NK-92 (cell line): ENCODE results near the gene KCNJ10.
"Not testable (repeated sequence)": the region's sequence is repeated elsewhere in the genome, so short reads cannot be mapped to it uniquely, and the experiment has no call there.

Experiments
- DNase-seq: peaks from one replicate; lab custom pipeline; 2025; ENCODE audit not compliant: unreplicated experiment; lab: John Stamatoyannopoulos, UW

Gene KCNJ10

DNA sequence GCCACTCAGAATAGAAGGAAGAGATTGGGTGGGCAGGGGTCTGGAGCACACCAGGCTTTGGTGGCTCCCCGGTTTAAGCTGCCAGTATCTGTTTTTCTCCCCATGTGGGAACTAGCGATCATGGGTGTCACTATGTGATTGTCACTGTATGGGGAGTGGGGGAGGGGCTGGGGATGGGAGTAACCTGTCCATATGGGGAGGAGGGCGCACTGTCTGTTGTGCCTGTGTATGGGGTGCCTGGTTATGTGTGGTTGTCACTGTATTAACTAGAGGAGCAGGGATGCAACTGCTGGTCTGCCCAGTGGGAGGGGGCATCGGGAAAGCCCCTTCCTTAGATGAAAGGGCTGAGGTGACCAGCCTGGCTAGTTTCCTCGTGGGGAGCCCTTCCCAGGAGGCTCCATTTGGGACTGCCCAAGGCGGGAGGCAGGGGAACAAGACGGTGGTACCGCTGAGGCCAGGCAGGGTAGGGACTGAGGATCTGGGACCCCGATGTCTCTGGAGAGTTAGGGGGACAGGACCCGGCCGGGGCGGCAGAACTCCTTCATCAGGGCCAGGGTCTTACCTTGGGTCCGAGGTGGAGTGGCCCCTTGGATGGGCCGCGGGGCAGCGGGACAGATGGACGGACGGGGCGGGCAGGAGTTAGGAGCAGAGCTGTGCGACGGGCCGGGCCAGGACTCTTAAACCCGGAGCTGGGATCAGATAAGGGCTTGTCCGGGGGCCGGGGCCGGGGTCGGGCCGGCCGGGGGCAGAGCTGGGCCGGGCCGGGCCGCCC, at the start of gene KCNJ10:
Gene KCNJ10 (minus strand): TSS at position 701 of the 772 bp plus-strand sequence. CDS start 27,628 bp downstream, outside the sequence.
- no peak for DNase-seq

DNA sequence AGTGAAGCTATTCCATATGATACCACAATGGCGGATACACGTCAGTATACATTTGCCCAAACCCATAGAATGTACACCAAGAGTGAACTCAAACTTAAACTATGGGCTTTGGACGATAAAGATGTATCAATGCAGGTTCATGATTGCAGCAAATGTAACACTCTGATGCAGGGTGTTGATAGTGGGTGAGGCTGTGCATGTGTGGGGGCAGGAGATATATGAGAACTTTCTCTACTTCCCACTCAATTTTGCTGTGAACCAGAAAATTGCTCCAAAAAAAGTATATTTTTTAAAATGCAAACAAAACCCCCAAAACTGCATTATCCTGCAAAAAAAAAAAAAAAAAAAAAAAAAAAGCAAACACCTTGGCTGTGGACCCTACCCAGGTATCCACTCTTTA, 49.0 kb upstream of the KCNJ10 start:
- no peak for DNase-seq

DNA sequence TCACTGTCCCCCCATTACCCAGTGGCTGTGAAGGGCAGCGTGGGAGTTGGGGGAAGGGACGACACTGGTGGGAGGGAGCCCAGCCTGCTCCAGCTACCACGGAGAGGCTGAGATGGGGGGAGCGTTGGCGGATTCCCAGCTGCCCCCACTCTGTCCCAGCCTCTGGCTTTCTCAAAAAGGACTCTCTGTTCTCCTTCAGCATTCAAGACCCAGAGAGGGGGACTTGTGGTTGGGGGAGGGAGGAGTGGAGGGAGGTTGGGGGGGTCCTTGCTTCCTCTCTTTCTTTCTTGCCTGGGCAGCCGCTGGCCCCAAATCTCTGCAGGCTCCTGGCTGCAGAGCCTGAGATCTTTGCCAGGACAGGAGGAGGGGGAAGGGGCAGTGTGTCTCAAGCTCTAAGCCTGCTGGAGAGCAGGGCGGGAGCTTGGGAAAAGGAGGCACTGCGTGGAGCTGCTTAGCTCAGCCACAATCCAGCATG, 47.8 kb upstream of the KCNJ10 start:
- no peak for DNase-seq

DNA sequence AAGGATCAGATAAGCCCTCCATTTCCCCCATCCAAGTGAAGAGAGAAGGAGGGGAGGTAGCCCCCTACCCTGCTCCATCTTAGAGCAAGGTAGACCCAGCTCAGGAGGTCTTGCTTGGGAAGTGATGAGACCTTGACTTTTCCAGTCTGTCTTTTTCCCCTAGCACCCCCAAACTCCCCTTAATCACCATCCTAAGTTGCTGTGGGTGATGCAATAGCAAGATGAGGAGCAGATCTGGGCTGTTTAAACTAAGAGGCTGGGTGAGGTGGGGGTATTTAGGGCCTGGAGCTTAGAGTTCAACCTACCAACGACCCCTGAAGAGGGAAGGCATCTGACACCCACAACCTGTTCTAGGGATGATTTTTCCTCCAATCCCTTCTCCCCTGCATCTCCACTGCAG, 47.3 kb upstream of the KCNJ10 start:
- DNase-seq, result no peak

DNA sequence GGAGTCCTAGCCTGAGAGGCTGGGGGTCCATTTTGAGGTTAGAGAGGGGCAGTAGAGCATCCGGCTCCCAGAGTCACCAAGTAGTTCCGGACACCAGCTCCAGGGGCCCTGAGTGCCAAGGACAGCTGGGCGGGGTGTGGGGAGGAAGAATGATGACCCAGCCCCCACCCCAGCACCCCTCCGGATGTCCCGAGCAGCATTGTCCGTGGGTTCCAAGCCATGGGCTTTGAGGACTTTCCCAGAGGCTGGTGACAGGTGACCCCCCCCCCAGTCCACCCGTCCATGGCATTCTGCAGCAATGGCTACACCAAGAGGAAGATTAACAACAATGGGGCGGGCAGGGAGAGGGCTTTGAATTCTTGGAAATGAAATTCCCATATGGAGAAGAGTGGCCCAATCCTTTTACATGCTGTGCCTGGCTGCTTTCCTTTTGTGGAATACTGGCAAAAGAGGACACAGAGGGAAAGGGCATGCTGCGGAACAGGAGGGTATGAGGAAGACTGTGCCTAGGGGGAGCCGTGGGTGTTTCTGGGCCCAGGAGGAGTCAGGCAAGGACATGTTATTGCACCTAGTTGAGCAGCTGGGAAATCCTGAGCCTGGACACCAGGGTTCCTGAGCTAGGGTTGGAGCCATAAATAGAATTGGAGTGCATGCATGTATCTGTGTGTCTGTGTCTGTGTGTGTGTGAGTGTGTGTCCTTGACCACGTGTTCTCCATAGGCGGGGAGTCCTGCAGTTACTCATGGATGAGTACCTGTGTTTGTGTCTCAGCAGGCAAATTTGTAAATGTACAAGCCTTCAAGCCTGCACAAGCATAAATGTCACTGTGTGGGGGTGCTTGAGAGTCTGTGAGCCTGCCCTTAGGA, 46.6 kb upstream of the KCNJ10 start:
- no peak for DNase-seq

DNA sequence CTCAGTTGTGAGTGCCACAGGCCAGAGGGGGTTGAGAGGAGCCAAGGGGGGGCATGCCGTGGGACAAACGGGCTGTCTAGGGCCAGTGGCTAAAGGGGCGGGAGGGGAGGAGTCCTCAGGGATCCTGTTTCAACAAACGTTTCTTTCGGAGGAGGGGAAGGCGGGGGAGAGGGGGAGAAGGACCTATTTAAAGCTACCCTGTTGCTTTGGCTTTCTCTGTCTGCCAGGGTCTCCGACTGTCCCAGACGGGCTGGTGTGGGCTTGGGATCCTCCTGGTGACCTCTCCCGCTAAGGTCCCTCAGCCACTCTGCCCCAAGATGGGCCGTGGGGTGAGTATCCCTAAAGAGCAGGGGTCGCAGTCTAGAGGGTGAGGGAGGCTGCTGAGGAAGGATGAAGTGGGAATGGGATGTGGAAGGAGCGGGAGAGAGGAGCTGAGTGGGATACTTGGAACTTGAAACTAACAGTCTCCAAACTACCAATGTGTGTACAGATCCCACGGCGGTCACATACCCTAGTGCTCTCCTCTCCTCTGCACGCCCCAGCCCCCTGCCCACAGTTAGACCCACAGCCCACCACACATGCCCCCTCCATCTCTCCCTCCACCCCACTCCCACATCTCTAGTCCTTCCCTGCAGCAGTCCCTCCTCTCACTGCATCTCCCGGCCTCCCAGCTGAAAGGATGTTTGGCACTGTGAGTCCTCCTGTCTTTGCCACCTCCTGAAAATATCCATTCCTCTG, 45.8 kb upstream of the KCNJ10 start, which contains the start of gene ATP1A2:
Gene ATP1A2 (plus strand): TSS at position 215 of the 738 bp plus-strand sequence. CDS start 103 bp downstream, at position 318.
- DNase-seq, result no peak

DNA sequence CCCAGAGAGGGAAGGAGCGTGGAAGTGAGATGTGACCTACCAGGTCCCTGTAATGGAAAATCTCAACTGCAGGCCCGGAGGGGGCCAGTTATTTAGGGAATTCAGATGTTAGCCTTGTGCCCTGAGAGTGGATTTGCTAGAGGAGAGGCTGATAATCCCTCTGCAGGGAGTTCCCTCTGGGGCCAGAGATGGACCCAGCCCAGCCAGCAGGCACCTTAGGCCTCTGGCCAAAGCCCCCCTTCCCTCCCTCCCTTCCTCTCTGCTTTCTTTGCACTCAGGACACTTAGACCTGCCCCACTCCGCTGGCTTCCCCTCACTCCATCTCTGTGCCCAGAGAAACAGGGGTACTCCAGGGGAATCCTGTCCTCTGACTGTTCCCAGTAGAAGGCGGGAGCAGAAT, 44.1 kb upstream of the KCNJ10 start:
- no peak for DNase-seq

DNA sequence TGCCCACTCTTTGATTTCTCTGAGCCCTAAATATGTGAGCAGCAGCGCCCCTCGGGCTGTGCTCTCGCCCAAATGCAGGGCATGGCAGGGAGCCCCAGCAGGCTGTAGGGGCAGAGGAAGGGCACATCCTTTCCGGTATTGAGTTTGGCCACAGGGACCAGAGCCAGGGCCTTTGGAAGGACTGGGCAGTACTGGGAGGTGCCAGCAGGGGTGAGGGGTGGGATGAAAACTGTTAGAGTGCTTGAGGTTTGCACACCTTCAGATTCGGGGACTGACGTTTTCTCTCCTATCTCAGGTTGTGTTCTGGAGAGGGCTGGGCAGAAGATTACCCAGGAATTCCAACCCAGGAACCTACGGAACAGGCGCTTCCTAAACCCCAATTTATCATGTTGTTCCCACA, 43.4 kb upstream of the KCNJ10 start:
- DNase-seq, result no peak

DNA sequence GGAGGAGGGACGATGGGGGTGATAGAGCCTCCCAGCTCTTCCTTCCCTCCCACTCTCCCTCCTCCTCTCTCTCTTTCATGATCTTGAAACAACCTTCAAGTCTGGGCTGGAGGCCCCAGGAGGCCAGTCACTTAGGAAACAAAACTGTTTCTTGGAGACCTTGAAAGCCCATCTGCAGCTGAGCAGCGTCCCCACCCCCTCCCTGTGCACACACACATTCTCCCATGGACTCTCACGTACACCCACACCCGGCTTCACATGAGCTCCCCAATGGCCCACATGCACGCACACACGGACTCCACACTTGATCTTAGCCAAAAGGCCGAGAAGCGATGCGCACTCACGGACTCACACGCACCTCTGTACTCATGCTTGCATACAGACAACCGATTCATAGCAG, 42.4 kb upstream of the KCNJ10 start:
- no peak for DNase-seq

DNA sequence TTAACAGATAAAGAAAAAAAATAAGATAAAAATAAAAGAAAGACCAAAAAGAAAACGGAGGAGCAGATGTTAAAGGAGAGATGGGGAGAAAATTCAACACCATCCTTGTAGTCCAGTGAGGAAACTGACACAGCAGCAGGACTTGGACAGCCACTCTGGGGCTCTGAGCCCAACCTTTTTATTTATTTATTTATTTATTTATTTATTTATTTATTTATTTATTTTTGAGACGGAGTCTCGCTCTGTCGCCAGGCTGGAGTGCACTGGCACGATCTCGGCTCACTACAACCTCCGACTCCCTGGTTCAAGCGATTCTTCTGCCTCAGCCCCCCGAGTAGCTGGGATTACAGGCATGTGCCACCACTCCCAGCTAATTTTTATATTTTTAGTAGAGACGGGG, 41.5 kb upstream of the KCNJ10 start:
- DNase-seq, result not testable (repeated sequence)

DNA sequence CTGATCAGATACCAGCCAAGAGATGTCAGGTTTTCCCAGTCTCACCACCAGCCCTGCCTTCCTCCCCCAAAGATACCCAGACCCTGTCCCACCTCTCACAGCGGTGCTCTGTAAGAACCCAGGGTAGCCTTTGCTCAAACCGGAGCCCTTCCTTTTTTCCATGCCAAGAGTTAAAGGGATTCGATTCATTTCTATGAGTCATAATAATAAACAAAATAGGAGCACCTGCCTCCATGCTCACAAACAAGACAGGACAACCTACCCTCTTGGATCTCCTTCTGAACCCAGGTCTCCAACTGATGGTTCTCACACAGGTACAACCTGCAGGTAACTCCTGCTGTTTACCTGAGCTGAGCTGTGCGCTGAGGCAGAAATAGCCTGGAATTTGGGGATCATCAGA, 39.7 kb upstream of the KCNJ10 start:
- DNase-seq, result no peak

DNA sequence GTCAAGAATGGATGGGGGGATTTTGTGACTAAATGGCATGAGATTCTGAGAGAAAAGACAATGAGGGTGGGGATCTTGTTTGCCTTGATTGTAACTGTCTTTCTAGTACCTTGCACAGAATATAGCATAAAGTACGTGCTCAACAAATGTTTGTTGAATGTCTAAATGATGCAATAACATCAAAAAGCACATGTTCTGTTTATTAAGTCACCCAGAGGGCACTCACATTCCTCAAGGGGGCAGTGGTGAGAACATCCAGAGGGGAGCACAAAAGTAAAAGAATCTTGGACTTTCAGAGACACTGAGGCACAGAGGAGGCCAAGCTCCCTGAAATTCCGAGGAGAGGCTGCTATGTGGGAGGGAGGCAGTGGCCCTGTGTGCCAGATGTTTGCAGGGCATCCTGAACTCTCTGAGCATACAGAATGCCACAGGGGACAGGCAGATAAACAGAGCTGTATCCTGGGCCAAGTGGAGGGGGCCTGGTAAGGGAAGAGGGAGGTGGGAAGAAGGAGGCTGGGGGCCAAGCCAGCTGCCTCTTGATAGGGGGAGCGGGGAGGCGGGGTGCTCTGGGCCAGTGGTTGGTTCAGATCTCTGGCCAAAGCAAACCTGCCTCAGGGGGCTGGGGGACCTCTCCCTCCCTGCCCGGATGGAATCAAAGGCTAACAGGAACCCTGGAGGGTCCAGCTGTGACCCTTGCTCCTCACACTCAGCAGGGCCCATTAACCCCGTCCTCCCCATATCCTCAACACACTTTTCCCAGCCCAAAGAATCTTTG, 39.1 kb upstream of the KCNJ10 start:
- no peak for DNase-seq

DNA sequence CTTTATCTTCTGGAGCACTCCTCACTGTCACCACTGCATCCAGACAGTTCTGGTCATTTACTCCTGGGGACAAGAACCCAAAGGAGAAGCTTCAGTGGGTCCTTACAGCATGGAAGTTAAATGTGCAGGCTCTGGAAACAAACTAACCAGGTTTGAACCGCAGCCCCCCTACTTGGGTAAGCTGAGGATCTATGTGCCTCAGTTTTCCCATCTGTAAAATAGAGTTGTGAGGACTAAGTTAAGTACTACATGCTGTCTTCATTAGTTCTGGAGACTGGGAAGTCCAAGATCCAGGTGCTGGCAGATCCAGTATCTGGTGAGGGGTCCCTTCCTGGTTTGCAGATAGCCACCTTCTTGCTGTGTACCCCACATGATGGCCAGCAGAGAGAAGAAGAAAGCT, 37.6 kb upstream of the KCNJ10 start:
- no peak for DNase-seq

DNA sequence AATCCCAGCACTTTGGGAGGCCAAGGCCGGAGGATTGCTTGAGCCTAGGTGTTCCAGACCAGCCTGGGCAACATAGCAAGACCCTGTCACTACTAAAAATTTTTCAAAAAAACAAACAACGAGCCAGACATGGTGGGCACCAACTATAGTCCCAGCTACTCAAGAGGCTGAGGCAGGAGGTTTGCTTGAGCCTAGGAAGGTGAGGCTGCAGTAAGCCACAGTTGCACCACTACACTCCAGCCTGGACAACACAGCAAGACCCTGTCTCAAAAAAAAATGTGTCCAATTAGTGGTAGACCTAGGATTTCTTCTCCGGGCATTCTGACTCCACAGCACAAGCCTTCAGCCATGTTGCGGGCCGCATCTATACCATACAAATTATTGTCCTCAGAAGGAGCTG, 35.2 kb upstream of the KCNJ10 start:
- DNase-seq, result no peak

DNA sequence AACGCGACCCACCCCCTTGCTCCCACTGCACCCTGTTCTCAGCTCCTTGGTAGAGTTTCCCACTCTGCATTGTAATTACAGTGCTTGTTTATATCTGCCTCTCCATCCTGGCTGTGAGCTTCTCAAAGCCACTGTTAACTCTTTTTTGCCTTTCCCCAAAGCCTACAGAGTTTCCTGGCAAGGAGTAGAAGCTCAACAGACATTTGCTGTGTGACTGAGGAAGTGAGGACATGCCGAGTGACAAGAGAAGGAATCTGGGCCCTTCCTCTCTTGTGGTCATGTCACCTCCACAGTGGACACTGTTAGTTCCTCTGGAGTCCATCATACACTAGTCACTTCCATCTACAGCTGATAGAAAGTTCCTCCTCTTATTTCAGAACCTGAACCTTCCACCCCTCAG, 34.5 kb upstream of the KCNJ10 start:
- no peak for DNase-seq

DNA sequence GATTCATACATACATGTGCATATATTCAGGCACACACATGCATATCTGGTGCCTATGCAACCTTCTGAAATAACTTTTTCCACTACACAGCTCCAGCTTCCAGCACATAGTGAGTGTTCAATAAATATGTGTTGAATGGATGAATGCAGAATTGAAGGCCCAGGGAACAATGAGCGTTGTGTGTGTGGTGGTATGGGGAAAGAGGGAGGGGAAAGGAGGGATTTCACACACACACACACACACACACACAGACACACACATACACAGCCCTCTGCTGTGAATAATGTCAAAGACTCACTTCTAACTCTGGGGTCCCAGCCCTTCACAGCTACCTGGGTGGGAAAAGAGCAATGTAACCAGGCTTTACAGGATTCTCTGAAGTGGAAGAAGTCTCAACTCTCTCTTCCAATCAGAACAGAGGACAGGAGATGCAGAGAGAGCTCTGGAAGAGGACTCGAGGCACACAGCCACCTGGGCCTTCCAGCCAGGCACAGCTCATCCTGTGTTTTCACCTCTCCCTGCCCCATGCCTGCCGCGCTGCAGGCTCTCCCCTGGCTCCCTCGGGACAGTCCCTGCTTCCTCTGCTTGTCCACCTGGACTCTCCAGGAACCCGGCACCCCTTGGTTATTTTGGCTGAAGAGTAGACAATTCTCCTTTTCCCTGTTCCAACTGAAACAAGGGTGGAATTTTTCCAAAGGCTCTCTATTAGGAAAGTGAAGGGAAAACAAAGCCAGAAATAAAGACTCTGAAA, 33.9 kb upstream of the KCNJ10 start:
- DNase-seq, result no peak

DNA sequence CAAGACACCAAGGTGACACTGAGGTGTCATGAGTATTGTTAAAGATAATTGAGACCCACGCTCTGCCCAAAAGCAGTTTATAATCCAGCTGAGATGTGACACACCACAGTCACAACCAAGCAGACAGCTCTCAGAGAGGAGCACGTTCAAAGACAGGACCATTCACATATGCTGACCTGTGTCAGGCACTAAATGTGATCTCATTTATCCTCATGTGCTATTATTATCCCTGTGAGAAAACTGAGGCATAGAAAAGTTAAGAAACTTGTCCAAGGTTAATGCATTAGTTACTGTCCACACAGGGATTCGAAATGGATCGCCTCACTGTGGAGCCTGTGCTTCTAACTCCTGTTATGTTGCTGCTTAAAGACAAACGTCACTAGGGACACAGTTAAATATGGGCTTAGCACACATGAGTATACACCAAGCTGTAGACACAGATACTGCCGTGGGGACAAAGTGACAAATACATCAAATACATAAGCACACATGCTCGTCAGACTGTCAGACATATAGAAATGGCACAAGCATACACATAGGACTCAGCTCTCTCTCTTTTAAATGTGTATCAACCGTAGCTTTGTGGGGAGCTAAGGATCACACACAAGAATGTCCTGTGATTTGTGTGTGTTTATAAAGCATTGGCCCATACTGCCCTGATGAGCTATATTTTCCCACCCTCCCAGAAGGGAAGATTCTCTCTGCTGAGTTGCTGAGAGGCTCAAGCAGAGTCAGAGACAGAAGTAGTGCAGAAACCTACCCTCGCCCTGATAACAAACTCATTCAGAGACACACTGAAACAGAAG, 32.0 kb upstream of the KCNJ10 start:
- no peak for DNase-seq

DNA sequence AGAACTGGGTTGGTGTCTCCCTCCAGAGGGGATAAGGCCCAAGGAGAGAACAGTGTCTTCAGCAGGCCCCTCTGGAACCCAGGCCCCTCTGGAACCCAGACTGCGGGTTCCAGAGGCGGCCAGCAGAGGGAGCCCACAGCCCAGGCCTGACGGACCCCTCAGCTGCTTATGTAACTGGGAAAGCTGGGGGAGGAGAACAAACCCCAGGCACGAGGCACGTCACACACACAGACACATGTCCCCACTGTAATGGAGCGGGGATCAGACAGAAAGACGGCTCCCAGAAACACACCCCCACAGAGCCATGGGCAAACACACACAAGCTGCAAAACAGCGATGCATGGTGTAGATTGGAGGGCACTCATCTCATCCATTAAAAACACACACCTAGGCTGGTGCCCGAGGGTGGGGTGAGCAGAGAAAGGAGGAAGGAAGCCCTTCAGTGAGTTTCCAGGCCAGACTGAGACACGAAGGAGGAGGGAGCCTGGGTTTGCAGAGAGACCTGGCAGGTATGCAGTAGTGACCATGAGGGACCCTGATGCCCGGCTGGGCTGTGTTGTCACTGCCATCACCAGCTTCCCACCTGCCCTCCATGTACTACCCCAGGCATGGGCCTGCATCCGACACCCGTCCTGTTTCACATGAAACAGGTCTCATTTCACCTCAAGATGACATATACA, 31.2 kb upstream of the KCNJ10 start:
- DNase-seq, result no peak
